T-helper 2 cell treated with Interferon-gamma antibody and Interleukin-4, amounts not matched to agents 5 μg/mL and 100 μg/mL, for 36 hours (primary cell): ENCODE results near the gene NKIRAS1.

Experiments
- DNase-seq: peaks from one replicate; pipeline ENCODE4 v3.0.0; 2021; ENCODE audit warnings: low spot score
- H3K27ac Mint-ChIP-seq: one replicate; pipeline ENCODE4 v1.8.0; 2021; ENCODE audit warnings: mild to moderate bottlenecking, mixed read lengths
- H3K27me3 Mint-ChIP-seq: one replicate; pipeline ENCODE4 v1.8.0; 2021; ENCODE audit warnings: low read depth, mixed read lengths
- H3K36me3 Mint-ChIP-seq: one replicate; pipeline ENCODE4 v1.8.0; 2021; ENCODE audit warnings: low read depth, mixed read lengths
- H3K4me1 Mint-ChIP-seq: one replicate; pipeline ENCODE4 v1.8.0; 2021; ENCODE audit warnings: low read depth, mixed read lengths
- H3K4me3 Mint-ChIP-seq: one replicate; pipeline ENCODE4 v1.8.0; 2022; ENCODE audit warnings: mild to moderate bottlenecking, moderate library complexity, mixed read lengths
- H3K9me3 Mint-ChIP-seq: one replicate; pipeline ENCODE4 v1.8.0; 2021; ENCODE audit warnings: mixed read lengths

NKIRAS1 gene

GRCh38 chr3:23916886-23917678, at the start of gene NKIRAS1, which contains the start of gene RPL15:
NKIRAS1 (minus strand) TSS chr3:23916990; CDS start chr3:23910904, 6,086 bp downstream.
RPL15 (plus strand) TSS chr3:23917132; CDS start chr3:23917860, 728 bp downstream.
- peak within 1 kb of the TSS; percentile 97 for H3K27ac Mint-ChIP-seq
- no peaks in the 10 kb centered on the region for H3K9me3 Mint-ChIP-seq
- peaks cover 31% of the 10 kb centered on the region for H3K4me1 Mint-ChIP-seq
- peak within 1 kb of the TSS; percentile 98 for H3K4me3 Mint-ChIP-seq
- peaks cover 20% of the 10 kb centered on the region for H3K27me3 Mint-ChIP-seq
- H3K36me3 Mint-ChIP-seq = peaks cover 46% of the 10 kb centered on the region
- peak; percentile 96 for DNase-seq

GRCh38 chr3:23966328-23966727, 49.5 kb upstream of the NKIRAS1 start:
- H3K4me3 Mint-ChIP-seq = no peak overlapping the region
- H3K36me3 Mint-ChIP-seq = no peaks in the 10 kb centered on the region
- H3K27me3 Mint-ChIP-seq = no peaks in the 10 kb centered on the region
- H3K4me1 Mint-ChIP-seq = no peaks in the 10 kb centered on the region
- no peaks in the 10 kb centered on the region for H3K9me3 Mint-ChIP-seq
- no peak overlapping the region for H3K27ac Mint-ChIP-seq
- DNase-seq = no peak

GRCh38 chr3:23964537-23965235, 47.9 kb upstream of the NKIRAS1 start:
- no peaks in the 10 kb centered on the region for H3K36me3 Mint-ChIP-seq

GRCh38 chr3:23961913-23962312, 45.1 kb upstream of the NKIRAS1 start:
- H3K36me3 Mint-ChIP-seq = no peaks in the 10 kb centered on the region
- H3K27me3 Mint-ChIP-seq = no peaks in the 10 kb centered on the region
- H3K9me3 Mint-ChIP-seq = no peaks in the 10 kb centered on the region
- no peak overlapping the region for H3K27ac Mint-ChIP-seq
- no peak for DNase-seq
- H3K4me1 Mint-ChIP-seq = no peaks in the 10 kb centered on the region
- no peak overlapping the region for H3K4me3 Mint-ChIP-seq

More at GRCh38 chr3:23964537-23965235, 47.9 kb upstream of the NKIRAS1 start:
- Mint-ChIP-seq H3K9me3 (no peaks in the 10 kb centered on the region), H3K27ac (no peak overlapping the region), H3K4me1 (no peaks in the 10 kb centered on the region), H3K4me3 (no peak overlapping the region), H3K27me3 (no peaks in the 10 kb centered on the region)
- no peak for DNase-seq

- DNase-seq = no peak
- Mint-ChIP-seq H3K4me3 (no peak overlapping the region), H3K4me1 (no peaks in the 10 kb centered on the region), H3K36me3 (no peaks in the 10 kb centered on the region), H3K27ac (no peak overlapping the region), H3K9me3 (no peaks in the 10 kb centered on the region), H3K27me3 (no peaks in the 10 kb centered on the region)
These were observed 44.3 kb upstream of the NKIRAS1 start for GRCh38 chr3:23961066-23961465.

- no peaks in the 10 kb centered on the region for H3K4me1 Mint-ChIP-seq
- no peaks in the 10 kb centered on the region for H3K9me3 Mint-ChIP-seq
- no peaks in the 10 kb centered on the region for H3K36me3 Mint-ChIP-seq
These were observed 43.9 kb upstream of the NKIRAS1 start for GRCh38 chr3:23960649-23961048.

GRCh38 chr3:23959135-23959900, 42.5 kb upstream of the NKIRAS1 start:
- Mint-ChIP-seq H3K4me1 (no peaks in the 10 kb centered on the region), H3K27me3 (no peaks in the 10 kb centered on the region), H3K9me3 (no peaks in the 10 kb centered on the region), H3K36me3 (no peaks in the 10 kb centered on the region), H3K4me3 (no peak overlapping the region), H3K27ac (no peak overlapping the region)
- no peak for DNase-seq

More at GRCh38 chr3:23960649-23961048, 43.9 kb upstream of the NKIRAS1 start:
- no peak for DNase-seq
- Mint-ChIP-seq H3K27me3 (no peaks in the 10 kb centered on the region), H3K4me3 (no peak overlapping the region), H3K27ac (no peak overlapping the region)

- no peaks in the 10 kb centered on the region for H3K4me1 Mint-ChIP-seq
- H3K36me3 Mint-ChIP-seq = no peaks in the 10 kb centered on the region
- DNase-seq = no peak
- no peaks in the 10 kb centered on the region for H3K9me3 Mint-ChIP-seq
- no peak overlapping the region for H3K27ac Mint-ChIP-seq
- H3K4me3 Mint-ChIP-seq = no peak overlapping the region
- no peaks in the 10 kb centered on the region for H3K27me3 Mint-ChIP-seq
These were observed 39.9 kb upstream of the NKIRAS1 start for GRCh38 chr3:23956701-23957100.

- Mint-ChIP-seq H3K4me3 (no peak overlapping the region), H3K27ac (no peak overlapping the region), H3K9me3 (no peaks in the 10 kb centered on the region), H3K4me1 (peaks cover 13% of the 10 kb centered on the region), H3K36me3 (no peaks in the 10 kb centered on the region), H3K27me3 (no peaks in the 10 kb centered on the region)
- no peak for DNase-seq
These were observed 37.4 kb upstream of the NKIRAS1 start for GRCh38 chr3:23954144-23954543.

GRCh38 chr3:23953523-23953922, 36.7 kb upstream of the NKIRAS1 start:
- DNase-seq = no peak
- no peaks in the 10 kb centered on the region for H3K36me3 Mint-ChIP-seq
- peaks cover 13% of the 10 kb centered on the region for H3K4me1 Mint-ChIP-seq
- H3K9me3 Mint-ChIP-seq = no peaks in the 10 kb centered on the region
- no peaks in the 10 kb centered on the region for H3K27me3 Mint-ChIP-seq
- H3K27ac Mint-ChIP-seq = no peak overlapping the region
- H3K4me3 Mint-ChIP-seq = no peak overlapping the region

- no peak overlapping the region for H3K4me3 Mint-ChIP-seq
- peaks cover 13% of the 10 kb centered on the region for H3K4me1 Mint-ChIP-seq
- H3K36me3 Mint-ChIP-seq = no peaks in the 10 kb centered on the region
- H3K27me3 Mint-ChIP-seq = no peaks in the 10 kb centered on the region
- H3K27ac Mint-ChIP-seq = no peak overlapping the region
- DNase-seq = no peak
- no peaks in the 10 kb centered on the region for H3K9me3 Mint-ChIP-seq
These were observed 35.9 kb upstream of the NKIRAS1 start for GRCh38 chr3:23952646-23953045.

- Mint-ChIP-seq H3K4me3 (peak overlapping the region; percentile 77), H3K27ac (peak overlapping the region; percentile 68), H3K9me3 (no peaks in the 10 kb centered on the region), H3K4me1 (peaks cover 18% of the 10 kb centered on the region), H3K27me3 (peaks cover 2% of the 10 kb centered on the region), H3K36me3 (no peaks in the 10 kb centered on the region)
- no peak for DNase-seq
These were observed 33.5 kb upstream of the NKIRAS1 start for GRCh38 chr3:23950293-23950692.

- peak overlapping the region; percentile 77 for H3K4me3 Mint-ChIP-seq
- H3K4me1 Mint-ChIP-seq = peaks cover 18% of the 10 kb centered on the region
- peak overlapping the region; percentile 19 for H3K27ac Mint-ChIP-seq
These were observed 33.0 kb upstream of the NKIRAS1 start for GRCh38 chr3:23949784-23950183.

GRCh38 chr3:23948761-23949160, 32.0 kb upstream of the NKIRAS1 start:
- DNase-seq = no peak
- H3K4me1 Mint-ChIP-seq = peaks cover 22% of the 10 kb centered on the region
- H3K27me3 Mint-ChIP-seq = peaks cover 11% of the 10 kb centered on the region
- no peak overlapping the region for H3K4me3 Mint-ChIP-seq
- no peaks in the 10 kb centered on the region for H3K36me3 Mint-ChIP-seq
- no peaks in the 10 kb centered on the region for H3K9me3 Mint-ChIP-seq
- no peak overlapping the region for H3K27ac Mint-ChIP-seq

More at GRCh38 chr3:23949784-23950183, 33.0 kb upstream of the NKIRAS1 start:
- H3K36me3 Mint-ChIP-seq = no peaks in the 10 kb centered on the region
- H3K27me3 Mint-ChIP-seq = peaks cover 2% of the 10 kb centered on the region
- H3K9me3 Mint-ChIP-seq = no peaks in the 10 kb centered on the region
- no peak for DNase-seq
